Measurements from ENCODE around the gene RARB. TPM values are rescaled to one million over a fixed set of nuclear protein-coding genes. Genes with fewer than 3 reads are reported as not detected.

The RARB gene
- total and polyA plus RNA-seq, 9 of the 15 experiments (the other 6 are each of a cell fraction or from before 2014, with no cell fraction given): 0.15 to 1.3 (median 0.27) TPM

- Histone ChIP-seq H4K20me1 (replicated peaks; ENCODE audit: control insufficient read depth, insufficient read depth, low read length) (no peaks in the 10 kb centered on the region), H3K9ac (ENCODE audit: insufficient read depth in 1 of 2, low read depth in 2 of 2, low read length in 2 of 2) (no peak overlapping the region), H3K4me1 (replicated peaks in 1 of 2; ENCODE audit: control insufficient read depth in 2 of 2, insufficient read depth in 2 of 2, low read length in 2 of 2) (no peaks in the 10 kb centered on the region), H3K9me1 (ENCODE audit: control insufficient read depth, insufficient read depth, low read length) (no peaks in the 10 kb centered on the region), H3K79me2 (ENCODE audit: control insufficient read depth, insufficient read depth, low read length) (no peaks in the 10 kb centered on the region), H2AFZ (ENCODE audit: low read depth, low read length) (peak overlapping the region; percentile 49; the same call in 1 of the 2 replicates), H3K4me3 (no peak overlapping the region), H3K9me3 (replicated peaks; ENCODE audit: control insufficient read depth, insufficient read depth, low read depth, low read length) (no peaks in the 10 kb centered on the region), H3K27ac (ENCODE audit: extremely low read depth, low read depth, low read length) (no peak overlapping the region), H3K27me3 (ENCODE audit: control insufficient read depth in 2 of 2, insufficient read depth in 2 of 2, low read length in 2 of 2) (peaks cover 20 to 41% of the 10 kb centered on the region in 2 experiments), H3K4me2 (ENCODE audit: insufficient read depth, low read length) (no peak overlapping the region), H3K36me3 (ENCODE audit: control insufficient read depth, insufficient read depth, low read length) (no peaks in the 10 kb centered on the region)
- no TSS peak for BruUV-seq (replicated peaks)
- TF ChIP-seq CHD4 (IDR thresholded peaks at IDR 0.05; ENCODE audit: insufficient read depth, insufficient replicate concordance, low read depth, low read length, poor library complexity, severe bottlenecking) (no peak), ZBTB9 (CRISPR knock-in tag; IDR thresholded peaks at IDR 0.05) (no peak), POLR3A (IDR thresholded peaks at IDR 0.05; ENCODE audit: borderline replicate concordance, extremely low read depth, insufficient read depth, insufficient read length) (no peak), ZNF445 (CRISPR knock-in tag; IDR thresholded peaks at IDR 0.05; ENCODE audit: low read depth) (no peak), MTF1 (CRISPR knock-in tag; IDR thresholded peaks at IDR 0.05; ENCODE audit: borderline replicate concordance) (no peak), CREM (IDR thresholded peaks at IDR 0.05; ENCODE audit: low read depth) (no peak), ARID2 (IDR thresholded peaks at IDR 0.05) (no peak), NELFE (IDR thresholded peaks at IDR 0.05; ENCODE audit: insufficient read depth, insufficient read length) (no peak), KLF1 (tag; IDR thresholded peaks at IDR 0.05) (no peak), HNRNPL (IDR thresholded peaks at IDR 0.05; ENCODE audit: low read depth, low read length) (no peak), ZNF239 (CRISPR knock-in tag; IDR thresholded peaks at IDR 0.05) (no peak)
- intact Hi-C loops (cut with micrococcal nuclease): no loop called here
- in situ Hi-C loops (cut with MboI): no loop called here
- ATAC-seq (peak; percentile 60), FAIRE-seq (no peak), DNase-seq (ENCODE audit: extremely low read depth in 1 of 4, low spot score in 3 of 4) (no peak)
- POLR2A ChIA-PET: no interaction called here
- CTCF ChIA-PET (ENCODE audit: low intra/inter-chr PET ratio): no interaction called here
- WGBS (ENCODE audit: insufficient coverage, low coverage, missing lambda C conversion rate): 2% methylated on average over 6 of the region's 7 CpGs
Observed at GRCh38 chr3:25565807-25566206, 137.7 kb downstream of the RARB start.

Data from K562 (cell line).